ENCODE results near the gene CARS1. TPM values are rescaled to one million over a fixed set of nuclear protein-coding genes. Genes with fewer than 3 reads are reported as not detected.

CARS1 gene
- total and polyA plus RNA-seq, 2 experiments from 2014 or later = 72.9 to 95.9 TPM

- Histone ChIP-seq H3F3A (replicated peaks; ENCODE audit: low read depth) (0 out of 2 replicates have a peak, but pooled peaks cover 10% of the 10 kb centered on the region), H4K20me1 (replicated peaks; ENCODE audit: insufficient read depth) (peaks cover 5% of the 10 kb centered on the region; the same call in 1 of the 2 replicates), H3K9me2 (ENCODE audit: insufficient read depth) (no peaks in the 10 kb centered on the region), H3K4me1 (ENCODE audit: insufficient read depth) (no peaks in the 10 kb centered on the region), H3K36me3 (ENCODE audit: insufficient read depth) (peaks cover 56% of the 10 kb centered on the region), H3K27ac (ENCODE audit: low read depth) (no peak overlapping the region), H3K4me3 (no peak overlapping the region), H3K27me3 (ENCODE audit: insufficient read depth) (no peaks in the 10 kb centered on the region), H3K79me2 (replicated peaks; ENCODE audit: insufficient read depth) (no peaks in the 10 kb centered on the region), H2AFZ (no peak overlapping the region), H3K4me2 (no peak overlapping the region)
- TF ChIP-seq ZNF331 (CRISPR knock-in tag; IDR thresholded peaks at IDR 0.05; ENCODE audit: low read depth) (no peak), CTCF (conservative IDR thresholded peaks at IDR 0.05; ENCODE audit: low read depth in 2 of 2) (no peak), JUNB (IDR thresholded peaks at IDR 0.05; ENCODE audit: unreplicated experiment) (no peak), EZH2 (IDR thresholded peaks at IDR 0.05; ENCODE audit: low read depth, unreplicated experiment) (no peak), REST (IDR thresholded peaks at IDR 0.05; ENCODE audit: unreplicated experiment) (no peak), ETS1 (IDR thresholded peaks at IDR 0.05) (no peak), ZNF462 (CRISPR knock-in tag; IDR thresholded peaks at IDR 0.05) (no peak), POLR2AphosphoS5 (IDR thresholded peaks at IDR 0.05; ENCODE audit: low read depth) (no peak), CREB1 (CRISPR knock-in tag; IDR thresholded peaks at IDR 0.05; ENCODE audit: low read depth) (no peak)
- DNase-seq (ENCODE audit: low spot score) = no peak
- no peak for ATAC-seq
- Mint-ChIP-seq H3K4me3 (no peak overlapping the region), H3K27ac (no peak overlapping the region), H3K27me3 (ENCODE audit: insufficient read depth, low read depth, poor library complexity) (peaks cover 2% of the 10 kb centered on the region), H3K9me3 (no peaks in the 10 kb centered on the region), H3K36me3 (ENCODE audit: low read depth) (peaks cover 94% of the 10 kb centered on the region), H3K4me1 (no peaks in the 10 kb centered on the region)
Observed at GRCh38 chr11:3015796-3016195, 41.4 kb downstream of the CARS1 start.

Data from GM23338 (cell line).